ENCODE results near the gene ADRA2A.

GRCh38 chr10:111103196-111103840 lies 26.5 kb downstream of the ADRA2A start:
- TF ChIP-seq POLR2A (IDR thresholded peaks at IDR 0.05) (no peak), EP300 (IDR thresholded peaks at IDR 0.05) (no peak), CTCF (IDR thresholded peaks at IDR 0.05) (no peak)
